HCT116 (cell line): ENCODE data around the gene CCNB2. TPM values are rescaled to one million over a fixed set of nuclear protein-coding genes. Genes with fewer than 3 reads are reported as not detected.

ENCODE experiments used
- ATAC-seq: fragments of 200-7000 bp; cut with Tn5 transposase; 2 replicates; pipeline ENCODE4 v1.9.1; 2020; ENCODE audit warnings: mild to moderate bottlenecking, moderate library complexity
- BruUV-seq: library from RNA; stranded (reverse); fragments of 400-500 nt; replicated peaks from 2 replicates; lab custom pipeline; 2021; lab: Mats Ljungman, UMichigan
- CTCF ChIA-PET: fragments of 300-600 bp; sonication (Branson Sonifier 250); formaldehyde crosslinking; loops from one replicate; lab custom pipeline; 2021; ENCODE audit warnings: antibody characterized with exemption; lab: Charles Lee
- POLR2A ChIA-PET: fragments of 300-600, 350-600 bp; sonication (Branson Sonifier 250); formaldehyde crosslinking; loops from one replicate; lab custom pipeline; 2021; ENCODE audit warnings: antibody characterized with exemption; lab: Charles Lee
- RAD21 ChIA-PET, 2 experiments: fragments of 300-600 bp; sonication (Branson Sonifier 250); formaldehyde crosslinking; loops; one replicate each; lab custom pipeline; 2023; ENCODE audit warnings: low total read pairs in 2 of 2; ENCODE audit not compliant: uncharacterized antibody in 2 of 2, unreplicated experiment in 2 of 2, low non-redundant PET in 1 of 2; lab: Charles Lee
- DNase-seq: peaks from one replicate; pipeline ENCODE4 v3.0.0-alpha.2; 2010; ENCODE audit warnings: low read depth, low spot score
- H2AFZ ChIP-seq: fragments of 200-600 bp; shearing (Covaris generic), sonication (generic); 2 replicates; pipeline ENCODE4 v1.6.1; 2017; ENCODE audit warnings: low read depth, mixed run types, mixed read lengths, antibody characterized with exemption, low read length; ENCODE audit not compliant: poor library complexity, severe bottlenecking
- H3K27ac ChIP-seq: 2 replicates; pipeline ENCODE4 v1.5.1; 2012; ENCODE audit warnings: low read depth, low read length
- H3K27me3 ChIP-seq: fragments of 200-600 bp; sonication (generic); 2 replicates; pipeline ENCODE4 v1.6.1; 2016; ENCODE audit warnings: mixed run types, low read length, mixed read lengths; ENCODE audit not compliant: insufficient read depth
- H3K36me3 ChIP-seq, 2 experiments: fragments of 200-500 bp in 1 of 2; fragments of 200-600 bp in 1 of 2; sonication (Bioruptor generic) in 1 of 2; sonication (generic) in 1 of 2; 2 replicates each; pipeline versions ENCODE4 v1.5.1 to v1.6.1; 2014 to 2016; ENCODE audit warnings: low read length in 2 of 2, inconsistent platforms in 1 of 2, mixed read lengths in 1 of 2, mixed run types in 1 of 2; ENCODE audit not compliant: insufficient read depth in 2 of 2, control insufficient read depth in 1 of 2
- H3K4me1 ChIP-seq, 2 experiments: fragments of 200-600 bp in 1 of 2; sonication (generic) in 1 of 2; 2 replicates each; pipeline versions ENCODE4 v1.5.1 to v1.6.1; 2012 to 2017; ENCODE audit warnings: low read length in 2 of 2, inconsistent platforms in 1 of 2, mild to moderate bottlenecking in 1 of 2, mixed read lengths in 1 of 2, mixed run types in 1 of 2, moderate library complexity in 1 of 2; ENCODE audit not compliant: insufficient read depth in 2 of 2, control insufficient read depth in 1 of 2
- H3K4me2 ChIP-seq: fragments of 200-600 bp; sonication (generic); 2 replicates; pipeline ENCODE4 v1.6.1; 2017; ENCODE audit warnings: mixed run types, low read length, mixed read lengths
- H3K4me3 ChIP-seq, 2 experiments: fragments of 200-600 bp in 1 of 2; sonication (generic) in 1 of 2; replicated peaks in 1 of 2; 2 replicates each; pipeline ENCODE4 v1.5.1; 2011 to 2016; ENCODE audit warnings: low read length in 2 of 2, control low read depth in 1 of 2, low read depth in 1 of 2, mild to moderate bottlenecking in 1 of 2, mixed read lengths in 1 of 2, mixed run types in 1 of 2
- H3K79me2 ChIP-seq: fragments of 200-600 bp; sonication (generic); 2 replicates; pipeline ENCODE4 v1.6.1; 2017; ENCODE audit warnings: mild to moderate bottlenecking, mixed run types, low read length, moderate library complexity, mixed read lengths; ENCODE audit not compliant: insufficient read depth
- H3K9ac ChIP-seq: fragments of 200-600 bp; sonication (generic); 2 replicates; pipeline ENCODE4 v1.6.1; 2016; ENCODE audit warnings: low read length, mixed read lengths
- H3K9me2 ChIP-seq: fragments of 200-600 bp; sonication (generic), shearing (Covaris generic); 2 replicates; pipeline ENCODE4 v1.6.1; 2017; ENCODE audit warnings: mixed run types, mild to moderate bottlenecking, moderate library complexity; ENCODE audit not compliant: insufficient read depth
- H3K9me3 ChIP-seq, 2 experiments: fragments of 200-500 bp in 1 of 2; fragments of 200-600 bp in 1 of 2; sonication (Bioruptor generic) in 1 of 2; sonication (generic) in 1 of 2; 2 replicates each; pipeline ENCODE4 v1.6.1; 2014 to 2017; ENCODE audit warnings: low read length in 2 of 2, mixed read lengths in 2 of 2, inconsistent platforms in 1 of 2, low read depth in 1 of 2, mild to moderate bottlenecking in 1 of 2, mixed run types in 1 of 2, moderate library complexity in 1 of 2; ENCODE audit not compliant: control insufficient read depth in 1 of 2, insufficient read depth in 1 of 2
- H4K20me1 ChIP-seq: fragments of 200-600 bp; sonication (generic), shearing (Covaris generic); 2 replicates; pipeline ENCODE4 v1.6.1; 2017; ENCODE audit warnings: mixed run types, mild to moderate bottlenecking, moderate library complexity; ENCODE audit not compliant: insufficient read depth
- CBX3 ChIP-seq: IDR thresholded peaks from 2 replicates; pipeline ENCODE4 v1.6.1; 2012; ENCODE audit warnings: low read depth
- CEBPB ChIP-seq: IDR thresholded peaks from 2 replicates; pipeline ENCODE4 v1.6.1; 2012; ENCODE audit warnings: low read depth
- EGR1 ChIP-seq: IDR thresholded peaks from 2 replicates; pipeline ENCODE4 v1.6.1; 2012; ENCODE audit warnings: low read depth
- ELF1 ChIP-seq: IDR thresholded peaks from 2 replicates; pipeline ENCODE4 v1.6.1; 2012; ENCODE audit warnings: low read depth, borderline replicate concordance
- EZH2 ChIP-seq: fragments of 200-600 bp; sonication (generic); IDR thresholded peaks from 2 replicates; pipeline ENCODE4 v1.6.1; 2017; ENCODE audit warnings: antibody characterized with exemption, mixed run types
- FOSL1 ChIP-seq: IDR thresholded peaks from 2 replicates; pipeline ENCODE4 v1.6.1; 2012; ENCODE audit warnings: low read depth
- JUND ChIP-seq: IDR thresholded peaks from 2 replicates; pipeline ENCODE4 v1.6.1; 2012
- POLR2A ChIP-seq: IDR thresholded peaks from 2 replicates; pipeline ENCODE4 v1.7.0; 2011; ENCODE audit warnings: borderline replicate concordance; ENCODE audit not compliant: insufficient read depth, insufficient read length; ENCODE audit errors: extremely low read depth
- POLR2AphosphoS5 ChIP-seq: IDR thresholded peaks from 2 replicates; pipeline ENCODE4 v1.6.1; 2011; ENCODE audit warnings: mild to moderate bottlenecking, low read depth, low read length, moderate library complexity
- RAD21 ChIP-seq: IDR thresholded peaks from 2 replicates; pipeline ENCODE4 v1.6.1; 2012; ENCODE audit warnings: low read depth, mild to moderate bottlenecking
- SIN3A ChIP-seq: IDR thresholded peaks from 2 replicates; pipeline ENCODE4 v1.6.1; 2012; ENCODE audit warnings: low read depth
- SP1 ChIP-seq: IDR thresholded peaks from 2 replicates; pipeline ENCODE4 v1.6.1; 2012; ENCODE audit warnings: low read depth
- SRF ChIP-seq: IDR thresholded peaks from 2 replicates; pipeline ENCODE4 v1.6.1; 2012; ENCODE audit warnings: low read depth
- TCF7L2 ChIP-seq: IDR thresholded peaks from 2 replicates; pipeline ENCODE4 v1.7.0; 2011; ENCODE audit warnings: borderline replicate concordance, inconsistent platforms; ENCODE audit not compliant: insufficient read depth, insufficient read length; ENCODE audit errors: extremely low read depth
- YY1 ChIP-seq: IDR thresholded peaks from 2 replicates; pipeline ENCODE4 v1.6.1; 2011; ENCODE audit warnings: low read length, low read depth, moderate library complexity, mild to moderate bottlenecking; ENCODE audit not compliant: insufficient replicate concordance; ENCODE audit errors: extremely low read depth
- ZFX ChIP-seq: fragments of 450-650 bp; IDR thresholded peaks from 2 replicates; pipeline ENCODE4 v1.6.1; 2017
- ZNF274 ChIP-seq: fragments of 200-500 bp; sonication (Bioruptor generic); IDR thresholded peaks from 2 replicates; pipeline ENCODE4 v1.6.1; 2014; ENCODE audit warnings: mild to moderate bottlenecking, low read depth, low read length, inconsistent platforms
- intact Hi-C: fragments of 100-400 bp; cut with micrococcal nuclease; formaldehyde crosslinking; loops from 2 replicates; pipeline ENCODE4 v1.10.0; 2022
- total RNA-seq: library from RNA; stranded (reverse); gene quantifications from one replicate; pipeline ENCODE4 v1.2.1, GENCODE V29; 2021; ENCODE audit not compliant: unreplicated experiment
- TF ChIP-seq, protein P1 (sequence below): IDR thresholded peaks from 2 replicates; pipeline ENCODE4 v1.6.1; 2012; ENCODE audit warnings: low read depth
- TF ChIP-seq, protein P2 (sequence below): IDR thresholded peaks from 2 replicates; pipeline ENCODE4 v1.6.1; 2012
- TF ChIP-seq, protein P3 (sequence below), 3 experiments: fragments of 200-600 bp in 1 of 3; sonication (generic) in 1 of 3; IDR thresholded peaks in 2 of 3; conservative IDR thresholded peaks in 1 of 3; 2 replicates each; pipeline ENCODE4 v1.5.1; 2012 to 2017; ENCODE audit warnings: low read depth in 2 of 3, low read length in 2 of 3, antibody characterized with exemption in 1 of 3, borderline replicate concordance in 1 of 3, control low read depth in 1 of 3, mild to moderate bottlenecking in 1 of 3, mixed read lengths in 1 of 3, mixed run types in 1 of 3, moderate library complexity in 1 of 3; ENCODE audit not compliant: insufficient read depth in 1 of 3

CCNB2 gene
- total RNA-seq, 1 experiment from 2014 or later: 88.7 TPM

DNA sequence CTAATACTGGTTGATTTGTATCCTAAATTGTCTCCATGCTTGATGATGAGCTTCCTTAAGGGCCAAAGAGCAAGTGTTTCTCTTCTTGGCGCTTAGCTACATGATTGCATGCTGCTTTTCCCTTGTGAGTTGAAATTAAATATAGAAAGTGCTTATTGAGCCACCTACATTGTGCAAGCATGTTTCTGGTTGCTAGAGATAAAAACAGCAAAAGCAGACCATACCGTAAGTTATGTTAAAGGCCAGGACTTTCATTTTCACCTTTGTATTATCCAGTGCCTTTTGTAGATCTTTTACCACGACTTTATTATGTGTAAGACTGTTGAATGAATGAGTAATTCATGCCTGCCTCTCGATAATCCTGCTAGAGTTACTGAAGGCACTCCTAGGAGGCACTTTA is 41.9 kb upstream of the CCNB2 start:
- no peak overlapping the region for H2AFZ ChIP-seq
- H3K4me2 ChIP-seq: no peak overlapping the region
- intact Hi-C loops: no loop called here
- CTCF ChIA-PET: no interaction called here
- no peaks in the 10 kb centered on the region for H3K4me1 ChIP-seq
- H3K27me3 ChIP-seq: no peaks in the 10 kb centered on the region
- no peaks in the 10 kb centered on the region for H3K79me2 ChIP-seq
- peaks cover 14 to 34% of the 10 kb centered on the region in 2 experiments for H3K36me3 ChIP-seq
- BruUV-seq: no TSS peak
- no peak overlapping the region for H3K4me3 ChIP-seq
- ATAC-seq: no peak
- no peak for TF ChIP-seq YY1
- TF ChIP-seq RAD21: no peak
- TF ChIP-seq TCF7L2: no peak
- TF ChIP-seq ELF1: no peak
- TF ChIP-seq SIN3A: no peak
- TF ChIP-seq ZNF274: no peak
- no peak for TF ChIP-seq FOSL1
- TF ChIP-seq, protein P1, sequence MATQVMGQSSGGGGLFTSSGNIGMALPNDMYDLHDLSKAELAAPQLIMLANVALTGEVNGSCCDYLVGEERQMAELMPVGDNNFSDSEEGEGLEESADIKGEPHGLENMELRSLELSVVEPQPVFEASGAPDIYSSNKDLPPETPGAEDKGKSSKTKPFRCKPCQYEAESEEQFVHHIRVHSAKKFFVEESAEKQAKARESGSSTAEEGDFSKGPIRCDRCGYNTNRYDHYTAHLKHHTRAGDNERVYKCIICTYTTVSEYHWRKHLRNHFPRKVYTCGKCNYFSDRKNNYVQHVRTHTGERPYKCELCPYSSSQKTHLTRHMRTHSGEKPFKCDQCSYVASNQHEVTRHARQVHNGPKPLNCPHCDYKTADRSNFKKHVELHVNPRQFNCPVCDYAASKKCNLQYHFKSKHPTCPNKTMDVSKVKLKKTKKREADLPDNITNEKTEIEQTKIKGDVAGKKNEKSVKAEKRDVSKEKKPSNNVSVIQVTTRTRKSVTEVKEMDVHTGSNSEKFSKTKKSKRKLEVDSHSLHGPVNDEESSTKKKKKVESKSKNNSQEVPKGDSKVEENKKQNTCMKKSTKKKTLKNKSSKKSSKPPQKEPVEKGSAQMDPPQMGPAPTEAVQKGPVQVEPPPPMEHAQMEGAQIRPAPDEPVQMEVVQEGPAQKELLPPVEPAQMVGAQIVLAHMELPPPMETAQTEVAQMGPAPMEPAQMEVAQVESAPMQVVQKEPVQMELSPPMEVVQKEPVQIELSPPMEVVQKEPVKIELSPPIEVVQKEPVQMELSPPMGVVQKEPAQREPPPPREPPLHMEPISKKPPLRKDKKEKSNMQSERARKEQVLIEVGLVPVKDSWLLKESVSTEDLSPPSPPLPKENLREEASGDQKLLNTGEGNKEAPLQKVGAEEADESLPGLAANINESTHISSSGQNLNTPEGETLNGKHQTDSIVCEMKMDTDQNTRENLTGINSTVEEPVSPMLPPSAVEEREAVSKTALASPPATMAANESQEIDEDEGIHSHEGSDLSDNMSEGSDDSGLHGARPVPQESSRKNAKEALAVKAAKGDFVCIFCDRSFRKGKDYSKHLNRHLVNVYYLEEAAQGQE: no peak
- TF ChIP-seq, protein P2, sequence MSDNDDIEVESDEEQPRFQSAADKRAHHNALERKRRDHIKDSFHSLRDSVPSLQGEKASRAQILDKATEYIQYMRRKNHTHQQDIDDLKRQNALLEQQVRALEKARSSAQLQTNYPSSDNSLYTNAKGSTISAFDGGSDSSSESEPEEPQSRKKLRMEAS: no peak
- no peak for TF ChIP-seq CBX3
- TF ChIP-seq EGR1: no peak
- no peak for TF ChIP-seq JUND
- TF ChIP-seq POLR2AphosphoS5: no peak
- TF ChIP-seq EZH2: no peak
- no peak for TF ChIP-seq ZFX
- no peak for TF ChIP-seq CEBPB
- TF ChIP-seq SP1: no peak
- TF ChIP-seq POLR2A: no peak
- TF ChIP-seq SRF: no peak
- TF ChIP-seq, protein P3, sequence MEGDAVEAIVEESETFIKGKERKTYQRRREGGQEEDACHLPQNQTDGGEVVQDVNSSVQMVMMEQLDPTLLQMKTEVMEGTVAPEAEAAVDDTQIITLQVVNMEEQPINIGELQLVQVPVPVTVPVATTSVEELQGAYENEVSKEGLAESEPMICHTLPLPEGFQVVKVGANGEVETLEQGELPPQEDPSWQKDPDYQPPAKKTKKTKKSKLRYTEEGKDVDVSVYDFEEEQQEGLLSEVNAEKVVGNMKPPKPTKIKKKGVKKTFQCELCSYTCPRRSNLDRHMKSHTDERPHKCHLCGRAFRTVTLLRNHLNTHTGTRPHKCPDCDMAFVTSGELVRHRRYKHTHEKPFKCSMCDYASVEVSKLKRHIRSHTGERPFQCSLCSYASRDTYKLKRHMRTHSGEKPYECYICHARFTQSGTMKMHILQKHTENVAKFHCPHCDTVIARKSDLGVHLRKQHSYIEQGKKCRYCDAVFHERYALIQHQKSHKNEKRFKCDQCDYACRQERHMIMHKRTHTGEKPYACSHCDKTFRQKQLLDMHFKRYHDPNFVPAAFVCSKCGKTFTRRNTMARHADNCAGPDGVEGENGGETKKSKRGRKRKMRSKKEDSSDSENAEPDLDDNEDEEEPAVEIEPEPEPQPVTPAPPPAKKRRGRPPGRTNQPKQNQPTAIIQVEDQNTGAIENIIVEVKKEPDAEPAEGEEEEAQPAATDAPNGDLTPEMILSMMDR (IDR thresholded peaks at IDR 0.05 in 2 of 3, conservative IDR thresholded peaks at IDR 0.05 in 1 of 3; ENCODE audit: borderline replicate concordance in 1 of 3, insufficient read depth in 1 of 3, low read depth in 2 of 3, low read length in 2 of 3): no peak
- H3K9me3 ChIP-seq: no peaks in the 10 kb centered on the region
- H3K9me2 ChIP-seq: no peaks in the 10 kb centered on the region
- DNase-seq: no peak
- POLR2A ChIA-PET: no interaction called here
- RAD21 ChIA-PET: no interaction called here
- no peaks in the 10 kb centered on the region for H4K20me1 ChIP-seq
- H3K9ac ChIP-seq: no peak overlapping the region
- no peak overlapping the region for H3K27ac ChIP-seq
